ENCODE results near the gene TUFM. TPM values are rescaled to one million over a fixed set of nuclear protein-coding genes. Genes with fewer than 3 reads are reported as not detected.
"Not testable (repeated sequence)": the region's sequence is repeated elsewhere in the genome, so short reads cannot be mapped to it uniquely, and the experiment has no call there.

Gene TUFM
- total RNA-seq: 100 to 1,000 TPM; 276 to 289 TPM

GRCh38 chr16:28846080-28846932 is at the start of gene TUFM:
TSS of gene TUFM (minus strand) at chr16:28846348. CDS start at chr16:28846269, 79 bp downstream.
- CTCF ChIA-PET: interaction anchor here (0.6 to 4.5 kb wide), 7 partner anchors 10 to 99 kb away, joined by 3 to 17 read pairs (median 5); no protein-coding TSS in a partner anchor
- no peaks in the 10 kb centered on the region for H3K9me3 Mint-ChIP-seq
- peaks cover 28% of the 10 kb centered on the region for H3K4me1 Mint-ChIP-seq (ENCODE audit: low read depth)
- intact Hi-C loops (cut with micrococcal nuclease): loop anchor here (1.0 to 2.0 kb wide), 5 partner anchors 17 to 104 kb away; partner anchors contain the start of genes ATP2A1, NFATC2IP, RABEP2 and SH2B1
- peak; percentile 98 for DNase-seq
- no peaks in the 10 kb centered on the region for H3K27me3 Mint-ChIP-seq (ENCODE audit: low read depth)
- peak within 1 kb of the TSS; percentile 98 for H3K4me3 Mint-ChIP-seq
- H3K27ac Mint-ChIP-seq: peak within 1 kb of the TSS; percentile 96
- H3K36me3 Mint-ChIP-seq (ENCODE audit: low read depth): peaks cover 22% of the 10 kb centered on the region

DNA sequence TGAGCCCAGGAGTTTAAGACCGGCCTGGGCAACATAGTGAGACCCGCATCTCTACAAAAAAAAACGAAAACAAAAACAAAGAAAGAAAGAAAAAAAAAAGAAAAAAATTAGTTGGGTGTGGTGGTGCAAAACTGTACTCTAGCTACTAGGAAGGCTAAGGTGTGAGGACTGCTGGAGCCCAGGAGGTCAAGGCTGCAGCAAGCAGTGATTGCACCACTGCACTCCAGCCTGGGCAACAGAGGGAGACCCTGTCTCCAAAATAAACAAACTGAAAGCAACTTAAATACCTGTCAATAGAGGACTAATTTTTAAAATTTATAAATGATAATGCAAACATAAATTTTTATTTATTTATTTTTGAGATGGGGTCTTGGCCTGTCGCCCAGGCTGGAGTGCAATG is 49.5 kb upstream of the TUFM start:
- CTCF ChIA-PET: interaction anchor here (0.6 kb wide), 1 partner anchor 21 kb away, joined by 5 read pairs; no protein-coding TSS in a partner anchor
- Mint-ChIP-seq H3K36me3 (ENCODE audit: low read depth) (no peaks in the 10 kb centered on the region), H3K27ac (no peak overlapping the region), H3K4me3 (no peak overlapping the region), H3K4me1 (ENCODE audit: low read depth) (no peaks in the 10 kb centered on the region), H3K27me3 (ENCODE audit: low read depth) (no peaks in the 10 kb centered on the region), H3K9me3 (no peaks in the 10 kb centered on the region)
- DNase-seq: no peak
- intact Hi-C loops (cut with micrococcal nuclease): no loop called here

- Mint-ChIP-seq H3K9me3 (no peaks in the 10 kb centered on the region), H3K4me1 (ENCODE audit: low read depth) (no peaks in the 10 kb centered on the region), H3K4me3 (no peak overlapping the region), H3K27ac (no peak overlapping the region), H3K27me3 (ENCODE audit: low read depth) (no peaks in the 10 kb centered on the region), H3K36me3 (ENCODE audit: low read depth) (no peaks in the 10 kb centered on the region)
- CTCF ChIA-PET: interaction anchor here (0.7 kb wide), 1 partner anchor 52 kb away, joined by 4 read pairs; no protein-coding TSS in a partner anchor
- intact Hi-C loops (cut with micrococcal nuclease): no loop called here
- DNase-seq: no peak
Observed at GRCh38 chr16:28893291-28893690, 47.1 kb upstream of the TUFM start.

GRCh38 chr16:28891964-28892890 is 46.1 kb upstream of the TUFM start:
- intact Hi-C loops (cut with micrococcal nuclease): no loop called here
- Mint-ChIP-seq H3K36me3 (ENCODE audit: low read depth) (no peaks in the 10 kb centered on the region), H3K4me3 (no peak overlapping the region), H3K27ac (no peak overlapping the region), H3K9me3 (no peaks in the 10 kb centered on the region), H3K27me3 (ENCODE audit: low read depth) (no peaks in the 10 kb centered on the region), H3K4me1 (ENCODE audit: low read depth) (no peaks in the 10 kb centered on the region)
- no peak for DNase-seq
- CTCF ChIA-PET: no interaction called here

- H3K4me1 Mint-ChIP-seq (ENCODE audit: low read depth); H3K4me3 Mint-ChIP-seq; DNase-seq; H3K9me3 Mint-ChIP-seq; H3K27ac Mint-ChIP-seq; H3K36me3 Mint-ChIP-seq (ENCODE audit: low read depth); intact Hi-C loops (cut with micrococcal nuclease); H3K27me3 Mint-ChIP-seq (ENCODE audit: low read depth): not testable (repeated sequence)
- CTCF ChIA-PET: interaction anchor here (1.2 to 1.6 kb wide), 2 partner anchors 12 to 54 kb away, joined by 4 to 6 read pairs; no protein-coding TSS in a partner anchor
Observed at GRCh38 chr16:28890355-28890754, 44.2 kb upstream of the TUFM start.

GRCh38 chr16:28886945-28887344 is 40.8 kb upstream of the TUFM start:
- Mint-ChIP-seq H3K9me3 (no peaks in the 10 kb centered on the region), H3K4me1 (ENCODE audit: low read depth) (no peaks in the 10 kb centered on the region), H3K36me3 (ENCODE audit: low read depth) (no peaks in the 10 kb centered on the region), H3K4me3 (no peak overlapping the region), H3K27ac (no peak overlapping the region), H3K27me3 (ENCODE audit: low read depth) (peaks cover 3% of the 10 kb centered on the region)
- intact Hi-C loops (cut with micrococcal nuclease): no loop called here
- CTCF ChIA-PET: interaction anchor here (0.6 to 0.9 kb wide), 2 partner anchors 14 to 25 kb away, joined by 5 to 8 read pairs; no protein-coding TSS in a partner anchor
- DNase-seq: no peak

- intact Hi-C loops (cut with micrococcal nuclease): no loop called here
- Mint-ChIP-seq H3K27ac (no peak overlapping the region), H3K36me3 (ENCODE audit: low read depth) (no peaks in the 10 kb centered on the region), H3K9me3 (no peaks in the 10 kb centered on the region), H3K27me3 (ENCODE audit: low read depth) (peaks cover 13% of the 10 kb centered on the region), H3K4me1 (ENCODE audit: low read depth) (peaks cover 12% of the 10 kb centered on the region), H3K4me3 (no peak overlapping the region)
- no peak for DNase-seq
- CTCF ChIA-PET: no interaction called here
Observed at GRCh38 chr16:28884045-28884444, 37.9 kb upstream of the TUFM start.

- DNase-seq: no peak
- CTCF ChIA-PET: interaction anchor here (1.1 kb wide), 1 partner anchor 62 kb away, joined by 3 read pairs; no protein-coding TSS in a partner anchor
- H3K36me3 Mint-ChIP-seq (ENCODE audit: low read depth): no peaks in the 10 kb centered on the region
- H3K4me3 Mint-ChIP-seq: no peak overlapping the region
- peaks cover 13% of the 10 kb centered on the region for H3K27me3 Mint-ChIP-seq (ENCODE audit: low read depth)
- intact Hi-C loops (cut with micrococcal nuclease): no loop called here
- H3K27ac Mint-ChIP-seq: no peak overlapping the region
- H3K4me1 Mint-ChIP-seq (ENCODE audit: low read depth): peaks cover 18% of the 10 kb centered on the region
- H3K9me3 Mint-ChIP-seq: no peaks in the 10 kb centered on the region
Observed at GRCh38 chr16:28883221-28883996, 37.3 kb upstream of the TUFM start.

- DNase-seq: no peak
- CTCF ChIA-PET: interaction anchor here (1.1 kb wide), 1 partner anchor 63 kb away, joined by 3 read pairs; no protein-coding TSS in a partner anchor
- H3K36me3 Mint-ChIP-seq (ENCODE audit: low read depth): no peaks in the 10 kb centered on the region
- H3K27me3 Mint-ChIP-seq (ENCODE audit: low read depth): peaks cover 13% of the 10 kb centered on the region
- no peak overlapping the region for H3K27ac Mint-ChIP-seq
- intact Hi-C loops (cut with micrococcal nuclease): no loop called here
- H3K4me1 Mint-ChIP-seq (ENCODE audit: low read depth): peaks cover 20% of the 10 kb centered on the region
- no peaks in the 10 kb centered on the region for H3K9me3 Mint-ChIP-seq
- no peak overlapping the region for H3K4me3 Mint-ChIP-seq
Observed at GRCh38 chr16:28882551-28883160, 36.5 kb upstream of the TUFM start.

DNA sequence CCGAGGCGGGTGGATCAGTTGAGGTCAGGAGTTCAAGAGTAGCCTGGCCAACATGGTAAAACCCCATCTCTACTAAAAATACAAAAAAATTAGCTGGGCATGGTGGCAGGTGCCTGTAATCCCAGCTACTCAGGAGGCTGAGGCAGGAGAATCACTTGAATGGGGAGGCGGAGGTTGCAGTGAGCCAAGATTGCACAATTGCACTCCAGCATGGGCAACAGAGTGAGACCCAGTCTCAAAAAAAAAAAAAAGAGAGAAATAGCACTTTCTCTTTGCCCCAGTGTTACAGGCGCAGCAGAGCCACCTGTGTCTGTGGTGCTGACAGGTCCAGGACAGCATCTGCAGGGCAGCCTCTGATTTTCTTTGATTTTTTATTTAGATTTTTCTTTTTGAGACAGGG is 35.4 kb upstream of the TUFM start:
- intact Hi-C loops (cut with micrococcal nuclease): loop anchor here (2.0 kb wide), 1 partner anchor 43 kb away; the partner anchor contains the start of gene RABEP2
- H3K27ac Mint-ChIP-seq; H3K4me3 Mint-ChIP-seq; DNase-seq; CTCF ChIA-PET; H3K36me3 Mint-ChIP-seq (ENCODE audit: low read depth); H3K9me3 Mint-ChIP-seq: not testable (repeated sequence)
- Mint-ChIP-seq H3K4me1 (ENCODE audit: low read depth) (peaks cover 20% of the 10 kb centered on the region), H3K27me3 (ENCODE audit: low read depth) (peaks cover 13% of the 10 kb centered on the region)

DNA sequence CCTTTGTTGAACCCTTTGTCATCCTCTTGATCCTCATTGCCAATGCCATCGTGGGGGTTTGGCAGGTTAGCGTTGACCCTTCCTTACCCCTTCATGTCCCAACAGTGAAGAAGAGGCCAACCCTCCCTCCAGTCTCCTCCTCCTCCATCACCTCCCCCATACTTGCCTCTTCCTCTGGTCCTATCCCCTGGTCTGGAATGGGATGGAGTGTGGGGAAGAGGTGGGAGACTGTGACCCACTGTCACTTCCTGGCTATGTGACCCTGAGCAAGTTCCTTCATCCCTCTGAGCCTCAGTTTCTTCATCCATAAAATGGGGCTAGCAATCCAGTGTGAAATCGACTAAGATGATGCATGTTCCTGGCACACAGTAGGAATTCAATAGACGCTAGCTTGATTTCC is 34.8 kb upstream of the TUFM start:
- intact Hi-C loops (cut with micrococcal nuclease): loop anchor here (1.0 to 2.0 kb wide), 2 partner anchors 44 to 69 kb away; partner anchors contain the start of genes NFATC2IP and RABEP2
- peaks cover 20% of the 10 kb centered on the region for H3K4me1 Mint-ChIP-seq (ENCODE audit: low read depth)
- H3K27ac Mint-ChIP-seq: no peak overlapping the region
- H3K9me3 Mint-ChIP-seq: no peaks in the 10 kb centered on the region
- CTCF ChIA-PET: interaction anchor here (2.3 kb wide), 1 partner anchor 64 kb away, joined by 17 read pairs; no protein-coding TSS in a partner anchor
- no peaks in the 10 kb centered on the region for H3K36me3 Mint-ChIP-seq (ENCODE audit: low read depth)
- DNase-seq: no peak
- peak overlapping the region; percentile 75 for H3K4me3 Mint-ChIP-seq
- peaks cover 13% of the 10 kb centered on the region for H3K27me3 Mint-ChIP-seq (ENCODE audit: low read depth)
